Sigmoid colon (tissue), 7 donors: ENCODE results near the gene DNAH11. TPM values are rescaled to one million over a fixed set of nuclear protein-coding genes. Genes with fewer than 3 reads are reported as not detected.
"Not testable (repeated sequence)": the region's sequence is repeated elsewhere in the genome, so short reads cannot be mapped to it uniquely, and the experiment has no call there.

Experiments
- DNase-seq: peaks from one replicate; pipeline ENCODE4 v3.0.0-alpha.2; 2019
- H3K27ac ChIP-seq, 4 donors: fragments of 200-600 bp; sonication (generic); one replicate each; pipeline ENCODE4 v1.5.1; 2016 to 2019; ENCODE audit warnings: mild to moderate bottlenecking in 1 of 4
- H3K27me3 ChIP-seq, 3 donors: fragments of 200-600 bp; sonication (generic); one replicate each; pipeline ENCODE4 v1.5.1; 2019; ENCODE audit warnings: mild to moderate bottlenecking in 1 of 3
- H3K36me3 ChIP-seq, 4 donors: fragments of 200-600 bp; sonication (generic); one replicate each; pipeline ENCODE4 v1.5.1; 2016 to 2019
- H3K4me1 ChIP-seq, 4 donors: fragments of 200-600 bp; sonication (generic); one replicate each; pipeline ENCODE4 v1.5.1; 2017 to 2019
- H3K4me3 ChIP-seq, 4 donors: fragments of 200-600 bp; sonication (generic); one replicate each; pipeline ENCODE4 v1.5.1; 2017 to 2019; ENCODE audit warnings: mild to moderate bottlenecking in 2 of 4, moderate library complexity in 1 of 4
- H3K9me3 ChIP-seq, 4 donors: fragments of 200-600 bp in 3 of 4; sonication (generic) in 3 of 4; one replicate each; pipeline versions ENCODE4 v1.5.1 to v1.6.1; 2013 to 2019
- CTCF ChIP-seq, 4 experiments: fragments of 450-650 bp in 3 of 4; fragments of 200-600 bp in 1 of 4; IDR thresholded peaks; one replicate each; pipeline ENCODE4 v1.5.1; 2016 to 2019; ENCODE audit warnings: antibody characterized with exemption in 4 of 4, mild to moderate bottlenecking in 3 of 4, moderate library complexity in 2 of 4
- EP300 ChIP-seq, 4 donors: sonication (generic); formaldehyde crosslinking; IDR thresholded peaks; one replicate each; pipeline ENCODE4 v1.6.1; 2017; ENCODE audit warnings: antibody characterized with exemption in 4 of 4
- POLR2A ChIP-seq, 2 donors: fragments of 450-650 bp; IDR thresholded peaks; one replicate each; pipeline ENCODE4 v1.6.1; 2016; ENCODE audit warnings: antibody characterized with exemption in 2 of 2, mild to moderate bottlenecking in 2 of 2, moderate library complexity in 2 of 2
- POLR2AphosphoS5 ChIP-seq, 4 donors: sonication (generic); formaldehyde crosslinking; IDR thresholded peaks; one replicate each; pipeline ENCODE4 v1.6.1; 2017; ENCODE audit warnings: antibody characterized with exemption in 4 of 4
- WGBS, 2 donors: extraction: QIAGEN DNeasy Blood & Tissue Kit; methylation state at CpG; one replicate each; pipeline ENCODE4 v1.1.7; 2013; 5-methylcytosine and 5-hydroxymethylcytosine counted together
- intact Hi-C: fragments of 100-400 bp; cut with DNase I; formaldehyde crosslinking; loops from one replicate; pipeline ENCODE4 v1.15.1; 2023
- polyA plus RNA-seq, 3 donors: library from polyadenylated mRNA; stranded (reverse); fragments of 200-250 nt; gene quantifications; one replicate each; pipeline ENCODE4 v1.2.3, GENCODE V29; 2013
- total RNA-seq, 4 donors: library from RNA; depleted of rRNA; stranded (reverse); fragments of >200 nt; gene quantifications; one replicate each; pipeline ENCODE4 v1.1.0, GENCODE V29; 2016
- donor health status: healthy with polysubstance abuse.
- donor health status: Bipolar disorder and iron deficiency.
- donor health status: healthy.

Gene DNAH11
- total and polyA plus RNA-seq, 7 donors = under 0.01 to 1.2 (median 0.13) TPM; not detected in 2

- intact Hi-C loops = no loop called here
- no peak for DNase-seq
- Histone ChIP-seq H3K4me1 (no peaks in the 10 kb centered on the region), H3K36me3 (no peaks in the 10 kb centered on the region), H3K27ac (no peak overlapping the region), H3K27me3 (no peaks in the 10 kb centered on the region), H3K4me3 (no peak overlapping the region), H3K9me3 (no peaks in the 10 kb centered on the region)
- TF ChIP-seq CTCF (IDR thresholded peaks at IDR 0.05) (no peak), POLR2AphosphoS5 (IDR thresholded peaks at IDR 0.05) (no peak), EP300 (IDR thresholded peaks at IDR 0.05) (no peak), POLR2A (IDR thresholded peaks at IDR 0.05) (no peak)
- 97% methylated on average over 3 of the region's 3 CpGs for WGBS, 2 donors
These were observed 340.2 kb downstream of the DNAH11 start for GRCh38 chr7:21883069-21883468.

- H3K4me1 ChIP-seq, intact Hi-C loops, H3K27ac ChIP-seq, DNase-seq, H3K4me3 ChIP-seq, H3K27me3 ChIP-seq, H3K36me3 ChIP-seq, H3K9me3 ChIP-seq: not testable (repeated sequence)
- WGBS, 2 donors = 88 to 92% methylated on average over 2 of the region's 2 CpGs
These were observed 340.7 kb downstream of the DNAH11 start for GRCh38 chr7:21883501-21883900.

DNA sequence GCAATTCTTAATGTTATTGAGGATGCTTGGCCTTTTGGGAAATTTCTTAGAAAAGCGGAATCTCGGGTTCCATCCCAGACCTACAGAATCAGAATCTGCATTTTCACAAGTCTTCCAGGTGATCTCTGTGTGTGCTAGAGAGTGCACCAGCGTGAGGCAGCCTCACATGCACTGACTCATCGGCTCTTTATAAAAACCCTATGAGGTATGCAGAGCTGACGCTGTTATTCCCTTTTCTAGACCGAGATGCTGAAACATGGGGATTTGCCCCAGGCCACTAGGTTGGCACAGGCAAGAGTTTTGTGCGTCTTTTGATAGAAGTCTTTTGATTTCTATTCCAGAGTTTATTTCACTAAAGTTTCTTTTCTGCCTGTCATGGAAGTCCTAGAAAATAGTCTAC, 341.7 kb downstream of the DNAH11 start:
- Histone ChIP-seq H3K4me3 (no peak overlapping the region), H3K27ac (no peak overlapping the region), H3K36me3 (no peaks in the 10 kb centered on the region), H3K27me3 (no peaks in the 10 kb centered on the region), H3K9me3 (no peaks in the 10 kb centered on the region), H3K4me1 (no peaks in the 10 kb centered on the region)
- 96% methylated on average over 7 of the region's 7 CpGs for WGBS, 2 donors
- TF ChIP-seq POLR2A (IDR thresholded peaks at IDR 0.05) (no peak), POLR2AphosphoS5 (IDR thresholded peaks at IDR 0.05) (no peak), CTCF (IDR thresholded peaks at IDR 0.05) (no peak), EP300 (IDR thresholded peaks at IDR 0.05) (no peak)
- no peak for DNase-seq
- intact Hi-C loops = no loop called here

DNA sequence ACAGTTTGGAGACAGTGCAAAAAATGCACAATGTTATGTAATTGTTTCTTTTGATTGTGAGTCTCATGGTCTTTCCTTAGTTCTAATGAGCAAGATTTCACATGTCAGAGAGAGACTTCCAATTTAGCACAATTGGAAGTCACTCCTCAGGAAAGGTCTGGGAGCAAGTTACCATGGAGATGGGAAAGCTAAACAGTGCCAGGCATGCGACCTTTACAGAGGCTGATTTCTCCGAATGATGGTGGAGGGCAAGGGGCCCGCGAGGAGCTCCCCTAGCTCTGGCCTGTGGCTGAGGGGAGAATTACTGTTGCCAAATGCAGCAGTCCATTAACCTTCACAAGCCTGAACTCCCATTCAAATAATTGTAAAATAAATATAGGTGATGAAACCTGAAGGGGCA, 343.6 kb downstream of the DNAH11 start:
- Histone ChIP-seq H3K36me3 (no peaks in the 10 kb centered on the region), H3K27ac (no peak overlapping the region), H3K4me1 (no peaks in the 10 kb centered on the region), H3K9me3 (no peaks in the 10 kb centered on the region), H3K4me3 (no peak overlapping the region), H3K27me3 (no peaks in the 10 kb centered on the region)
- no peak for TF ChIP-seq CTCF (IDR thresholded peaks at IDR 0.05)
- no peak for TF ChIP-seq EP300 (IDR thresholded peaks at IDR 0.05)
- TF ChIP-seq POLR2A (IDR thresholded peaks at IDR 0.05) = no peak
- no peak for TF ChIP-seq POLR2AphosphoS5 (IDR thresholded peaks at IDR 0.05)
- no peak for DNase-seq
- WGBS, 2 donors = 81 to 83% methylated on average over 4 of the region's 4 CpGs
- intact Hi-C loops = no loop called here

GRCh38 chr7:21887353-21887752, 344.5 kb downstream of the DNAH11 start:
- WGBS, 2 donors = 90 to 93% methylated on average over 2 of the region's 2 CpGs
- Histone ChIP-seq H3K4me3 (no peak overlapping the region), H3K36me3 (no peaks in the 10 kb centered on the region), H3K27me3 (no peaks in the 10 kb centered on the region), H3K4me1 (no peaks in the 10 kb centered on the region), H3K27ac (no peak overlapping the region), H3K9me3 (no peaks in the 10 kb centered on the region)
- no peak for TF ChIP-seq CTCF (IDR thresholded peaks at IDR 0.05)
- TF ChIP-seq EP300 (IDR thresholded peaks at IDR 0.05) = no peak
- TF ChIP-seq POLR2A (IDR thresholded peaks at IDR 0.05) = no peak
- no peak for TF ChIP-seq POLR2AphosphoS5 (IDR thresholded peaks at IDR 0.05)
- intact Hi-C loops = no loop called here
- no peak for DNase-seq
